ENCODE results near the gene RTL9.

RTL9 gene

DNA sequence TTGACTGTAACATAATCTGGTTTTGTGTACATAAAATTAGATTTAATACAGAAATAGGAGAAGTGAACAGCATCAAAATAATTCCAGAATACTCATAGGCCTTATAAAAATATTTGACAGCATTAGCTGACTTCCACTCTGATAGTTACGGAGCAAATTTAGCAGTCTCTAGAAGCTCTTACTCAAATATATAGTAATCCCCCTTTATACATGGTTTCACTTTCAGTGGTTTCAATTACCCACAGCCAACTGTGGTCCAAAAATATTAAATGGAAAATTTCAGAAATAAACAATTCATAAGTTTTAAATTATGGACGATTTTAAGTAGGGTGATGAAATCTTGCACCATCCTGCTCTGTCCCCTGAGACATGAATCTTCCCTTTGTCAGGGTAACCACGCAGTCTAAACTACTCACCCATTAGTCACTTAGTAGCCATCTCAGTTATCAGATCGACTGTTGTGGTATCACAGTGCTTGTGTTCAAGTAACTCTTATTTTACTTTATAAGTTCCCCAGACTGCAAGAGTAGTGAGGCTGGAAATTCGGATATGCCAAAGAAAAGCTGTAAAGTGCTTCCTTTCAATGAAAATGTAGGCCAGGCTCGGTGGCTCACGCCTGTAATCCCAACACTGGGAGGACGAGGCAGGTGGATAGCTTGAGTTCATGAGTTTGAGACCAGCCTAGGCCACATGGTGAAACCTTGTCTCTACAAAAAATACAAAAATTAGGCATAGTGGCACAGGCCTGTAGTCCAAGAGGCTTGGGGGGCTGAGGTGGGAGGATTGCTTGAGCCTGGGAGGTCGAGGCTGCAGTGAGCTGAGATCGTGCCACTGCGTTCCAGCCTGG is 17.2 kb upstream of the RTL9 start:
- no peak for DNase-seq (ENCODE audit: low read depth in 2 of 2, low spot score in 1 of 2)

DNA sequence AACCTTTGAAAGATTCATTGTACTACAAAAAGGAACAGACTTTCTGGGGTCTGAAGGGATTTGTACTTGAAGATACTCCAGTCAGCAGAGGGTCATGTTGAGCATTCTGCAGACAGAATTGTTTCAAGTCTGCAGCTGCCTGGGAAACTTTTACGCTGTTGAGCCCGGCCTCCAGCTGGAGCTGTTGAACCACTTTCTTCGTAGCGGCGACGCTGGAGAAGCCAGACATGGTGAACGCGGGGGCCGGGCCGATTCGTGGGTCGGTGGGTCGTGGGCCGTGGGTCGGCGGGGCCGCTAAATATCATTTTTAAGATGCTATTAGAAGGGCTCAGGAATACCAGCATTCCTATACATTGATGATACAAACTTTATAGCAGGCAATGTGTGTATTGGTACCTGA is 12.0 kb upstream of the RTL9 start:
- no peak for DNase-seq (ENCODE audit: low read depth in 2 of 2, low spot score in 1 of 2)

DNA sequence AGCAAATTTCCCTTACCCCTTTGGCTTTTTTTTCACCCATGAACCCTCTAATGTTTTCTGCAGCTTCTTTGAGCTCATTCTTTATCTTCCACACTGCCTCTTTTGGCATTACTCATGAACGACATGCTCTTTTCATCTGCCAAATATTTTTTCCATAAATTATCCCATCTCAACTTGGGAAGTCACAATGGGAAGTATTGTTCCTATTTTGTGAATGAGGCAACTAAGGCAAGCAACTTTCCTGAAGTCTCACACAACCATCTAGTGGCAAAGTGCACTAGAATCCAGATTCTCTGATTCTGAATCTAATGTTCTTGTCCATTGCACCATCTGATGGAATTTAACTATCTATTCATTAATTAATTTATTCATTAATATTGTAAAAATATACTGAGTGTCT is 625 bp downstream of the RTL9 start:
- DNase-seq (ENCODE audit: low read depth in 2 of 2, low spot score in 1 of 2): no peak

GRCh38 chrX:110363244-110363643 is 4.6 kb downstream of the RTL9 start:
- no peak for DNase-seq (ENCODE audit: low read depth in 2 of 2, low spot score in 1 of 2)

DNA sequence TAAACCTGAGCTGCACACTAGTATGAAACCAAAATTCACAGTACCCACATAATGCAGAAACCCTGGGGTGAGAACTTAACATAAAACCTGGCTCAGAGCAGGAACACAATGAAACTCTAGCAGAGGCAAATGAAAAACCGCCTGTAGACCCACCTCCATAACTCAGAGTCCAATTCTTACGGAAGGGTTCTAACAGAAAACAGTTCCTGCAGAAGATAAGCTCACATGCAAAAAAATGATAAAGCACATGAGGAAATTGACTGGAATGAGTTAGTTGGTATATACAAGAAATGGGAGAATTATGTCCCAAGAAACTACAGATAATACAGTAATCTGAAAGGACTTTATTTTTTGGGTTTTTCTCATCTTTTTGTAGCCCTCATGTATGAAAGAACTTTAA is 14.7 kb downstream of the RTL9 start:
- DNase-seq (ENCODE audit: low read depth in 2 of 2, low spot score in 1 of 2): no peak

GRCh38 chrX:110374559-110374958 is 15.9 kb downstream of the RTL9 start:
- DNase-seq (ENCODE audit: low read depth in 2 of 2, low spot score in 1 of 2): no peak

GRCh38 chrX:110381216-110381615 is 22.6 kb downstream of the RTL9 start:
- DNase-seq (ENCODE audit: low read depth in 2 of 2, low spot score in 1 of 2): no peak

GRCh38 chrX:110383414-110383813 is 24.8 kb downstream of the RTL9 start:
- DNase-seq (ENCODE audit: low read depth in 2 of 2, low spot score in 1 of 2): no peak

DNA sequence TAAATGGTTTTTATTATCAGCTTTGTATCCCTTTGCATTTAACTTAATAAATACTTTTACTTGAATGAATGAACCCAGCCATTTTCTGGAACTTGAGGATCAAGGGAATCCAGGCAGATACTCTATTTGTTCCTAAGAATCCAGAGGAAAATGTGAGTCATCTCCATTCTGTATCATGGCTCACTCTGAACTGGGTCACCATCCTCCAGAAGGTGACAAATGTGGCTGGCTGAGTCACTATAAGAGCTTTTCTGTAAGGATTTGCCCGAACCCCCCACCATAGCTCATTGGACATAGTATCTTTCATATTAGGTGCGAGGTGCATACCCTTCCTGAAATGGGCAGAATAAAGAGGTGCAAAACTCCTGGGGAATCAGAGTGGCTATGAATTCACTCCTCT is 25.8 kb downstream of the RTL9 start:
- no peak for DNase-seq (ENCODE audit: low read depth in 2 of 2, low spot score in 1 of 2)

- DNase-seq (ENCODE audit: low read depth in 2 of 2, low spot score in 1 of 2): no peak
Measured at GRCh38 chrX:110389570-110389969, 30.9 kb downstream of the RTL9 start.

- no peak for DNase-seq (ENCODE audit: low read depth in 2 of 2, low spot score in 1 of 2)
Measured at GRCh38 chrX:110391086-110391485, 32.4 kb downstream of the RTL9 start.

DNA sequence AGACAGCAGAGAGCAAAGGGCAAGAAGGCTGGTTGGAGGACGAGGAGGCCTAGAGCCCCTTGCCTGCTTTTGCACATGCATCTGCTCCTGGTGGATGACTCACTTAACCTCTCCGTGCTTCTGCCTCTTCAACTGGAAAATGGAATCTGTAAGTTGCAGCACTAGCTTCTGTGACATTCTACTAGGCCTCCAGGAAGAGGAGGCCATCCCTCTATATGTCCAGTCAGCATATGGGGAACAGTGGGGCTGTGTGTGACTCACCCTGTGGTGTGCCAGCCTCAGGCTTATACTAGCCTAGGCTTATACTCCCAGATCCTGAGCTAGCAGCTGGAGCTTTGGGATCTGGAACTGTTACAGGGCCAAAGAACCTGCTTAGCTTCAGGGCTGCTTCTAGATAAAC is 36.0 kb downstream of the RTL9 start:
- no peak for DNase-seq (ENCODE audit: low read depth in 2 of 2, low spot score in 1 of 2)

GRCh38 chrX:110395877-110396276 is 37.2 kb downstream of the RTL9 start:
- no peak for DNase-seq (ENCODE audit: low read depth in 2 of 2, low spot score in 1 of 2)

DNA sequence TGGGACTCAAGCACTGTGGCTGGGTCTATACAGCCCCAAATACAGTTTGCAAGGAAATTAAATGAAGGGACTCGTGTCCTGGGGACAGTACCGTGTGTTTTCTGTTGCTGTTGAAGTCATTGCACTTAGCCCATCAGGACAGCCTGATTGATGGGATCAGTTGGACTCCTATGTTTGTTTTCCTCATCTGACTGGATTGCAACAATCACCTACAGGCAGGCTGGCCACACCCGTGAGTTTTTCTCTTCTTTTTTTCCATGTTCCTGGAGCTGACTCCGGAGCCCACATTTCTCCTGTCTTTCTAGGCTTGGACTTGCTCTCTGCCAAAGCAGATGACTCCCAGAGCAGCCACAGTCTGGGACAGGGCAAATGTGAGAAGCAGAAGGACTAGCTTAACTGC is 38.1 kb downstream of the RTL9 start:
- no peak for DNase-seq (ENCODE audit: low read depth in 2 of 2, low spot score in 1 of 2)

- no peak for DNase-seq (ENCODE audit: low read depth in 2 of 2, low spot score in 1 of 2)
Measured at GRCh38 chrX:110397339-110397738, 38.7 kb downstream of the RTL9 start.

DNA sequence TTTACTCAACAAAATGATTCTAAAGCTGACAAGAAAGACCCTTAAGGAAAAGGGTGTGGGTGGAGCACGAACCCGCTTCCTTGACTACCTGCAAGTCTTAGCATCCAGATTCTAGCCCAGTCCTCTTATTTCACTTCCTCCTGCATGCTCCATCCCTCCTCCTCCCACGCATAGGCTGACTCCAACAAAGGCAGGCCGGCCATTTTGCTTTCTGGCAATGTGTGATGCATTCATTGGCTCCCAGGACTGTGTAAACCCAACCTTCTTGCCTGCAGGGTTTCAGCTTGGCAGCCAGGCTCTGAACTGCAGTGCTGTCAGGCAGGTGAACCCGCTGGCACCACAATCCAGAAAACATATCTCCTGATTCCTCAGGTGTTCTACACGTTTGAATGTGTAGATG is 39.3 kb downstream of the RTL9 start:
- no peak for DNase-seq (ENCODE audit: low read depth in 2 of 2, low spot score in 1 of 2)

DNA sequence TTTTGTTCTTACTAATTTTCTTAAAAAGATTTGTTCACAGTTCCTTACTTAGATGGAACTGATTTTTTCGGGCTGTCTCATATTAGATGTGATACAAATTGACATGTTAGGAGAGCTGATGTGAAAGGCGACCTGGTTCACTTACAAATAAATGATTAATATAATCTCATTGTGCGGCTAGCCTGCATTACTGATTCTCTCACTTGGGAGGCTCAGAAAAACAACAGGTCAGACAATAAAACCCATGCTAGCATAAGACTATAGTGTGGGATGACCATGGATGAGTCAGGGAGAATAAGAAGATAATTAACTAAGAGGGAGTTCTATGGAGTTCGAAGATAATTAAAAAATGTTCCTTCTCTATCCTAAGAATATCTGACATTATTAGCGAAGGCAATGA is 40.8 kb downstream of the RTL9 start:
- no peak for DNase-seq (ENCODE audit: low read depth in 2 of 2, low spot score in 1 of 2)

GRCh38 chrX:110399966-110400365 is 41.3 kb downstream of the RTL9 start:
- no peak for DNase-seq (ENCODE audit: low read depth in 2 of 2, low spot score in 1 of 2)

- no peak for DNase-seq (ENCODE audit: low read depth in 2 of 2, low spot score in 1 of 2)
Measured at GRCh38 chrX:110401135-110401534, 42.5 kb downstream of the RTL9 start.

DNA sequence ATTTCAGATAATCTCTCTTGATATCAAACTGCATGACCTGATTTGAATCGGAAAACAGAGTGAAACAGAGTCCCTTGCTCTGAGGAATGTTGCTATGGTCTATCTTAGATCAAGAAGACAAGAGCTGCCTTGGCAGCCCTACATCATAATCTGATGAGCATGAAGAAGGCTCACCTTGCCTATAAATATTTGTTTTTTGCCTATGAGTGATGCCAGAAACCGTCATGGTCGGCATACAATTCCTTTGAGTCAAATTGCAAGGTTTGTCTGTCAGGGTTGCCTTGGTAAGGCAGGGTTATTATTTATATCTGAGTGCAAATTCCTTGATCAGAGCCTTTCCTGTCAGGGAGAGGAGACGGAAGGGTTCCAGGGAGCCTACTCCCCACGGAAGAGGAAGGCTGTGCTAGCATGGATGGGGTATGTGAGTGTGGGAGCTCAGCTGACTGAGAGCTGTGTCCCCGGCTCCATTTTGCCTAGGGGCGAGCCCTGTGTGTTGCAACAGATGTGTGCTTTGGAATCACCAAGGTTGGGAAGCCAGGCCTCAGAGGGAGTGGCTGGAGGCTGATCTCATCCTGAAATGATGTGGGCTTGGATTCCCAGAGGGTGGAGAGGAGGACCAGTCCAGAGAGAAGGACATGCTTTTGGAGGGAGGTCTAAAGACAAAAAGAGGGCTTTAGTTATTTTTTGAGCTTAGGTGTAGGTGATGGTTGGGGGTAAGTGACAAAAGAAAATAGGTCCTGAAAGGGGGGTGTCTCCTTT is 43.6 kb downstream of the RTL9 start:
- no peak for DNase-seq (ENCODE audit: low read depth in 2 of 2, low spot score in 1 of 2)

DNA sequence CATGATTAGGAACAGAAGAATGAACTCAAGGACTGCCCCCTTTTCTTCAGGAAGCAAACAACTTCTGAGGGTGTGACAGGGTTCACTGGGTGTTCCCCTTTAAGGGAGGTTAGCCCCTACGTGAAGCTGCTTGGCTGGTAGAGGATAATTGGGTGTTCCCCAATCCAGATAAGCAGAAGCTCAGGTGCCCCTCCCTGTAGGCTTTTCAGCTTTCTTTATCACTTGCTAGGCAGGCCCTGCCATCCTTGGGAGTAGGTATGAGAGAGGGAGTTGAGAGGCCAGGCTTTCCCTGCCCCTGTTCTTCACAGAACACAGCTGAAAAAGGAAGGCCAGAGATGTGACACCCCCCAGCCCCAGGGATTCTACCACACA is 44.2 kb downstream of the RTL9 start:
- no peak for DNase-seq (ENCODE audit: low read depth in 2 of 2, low spot score in 1 of 2)

GRCh38 chrX:110403441-110404238 is 45.0 kb downstream of the RTL9 start:
- no peak for DNase-seq (ENCODE audit: low read depth in 2 of 2, low spot score in 1 of 2)
